Daoy (cell line): ENCODE measurements around the gene TUSC2. TPM values are rescaled to one million over a fixed set of nuclear protein-coding genes. Genes with fewer than 3 reads are reported as not detected.
"Not testable (repeated sequence)": the region's sequence is repeated elsewhere in the genome, so short reads cannot be mapped to it uniquely, and the experiment has no call there.

Experiments used
- DNase-seq: peaks from one replicate; pipeline ENCODE4 v3.0.0-alpha.2; 2015; ENCODE audit warnings: low read depth
- total RNA-seq: library from RNA; depleted of rRNA; stranded (reverse); fragments of >200 nt; shearing (Covaris generic); gene quantifications from 2 replicates; pipeline ENCODE4 v1.2.3, GENCODE V29; 2014

TUSC2 gene
- total RNA-seq, 1 experiment from 2014 or later, result 51.3 TPM

DNA sequence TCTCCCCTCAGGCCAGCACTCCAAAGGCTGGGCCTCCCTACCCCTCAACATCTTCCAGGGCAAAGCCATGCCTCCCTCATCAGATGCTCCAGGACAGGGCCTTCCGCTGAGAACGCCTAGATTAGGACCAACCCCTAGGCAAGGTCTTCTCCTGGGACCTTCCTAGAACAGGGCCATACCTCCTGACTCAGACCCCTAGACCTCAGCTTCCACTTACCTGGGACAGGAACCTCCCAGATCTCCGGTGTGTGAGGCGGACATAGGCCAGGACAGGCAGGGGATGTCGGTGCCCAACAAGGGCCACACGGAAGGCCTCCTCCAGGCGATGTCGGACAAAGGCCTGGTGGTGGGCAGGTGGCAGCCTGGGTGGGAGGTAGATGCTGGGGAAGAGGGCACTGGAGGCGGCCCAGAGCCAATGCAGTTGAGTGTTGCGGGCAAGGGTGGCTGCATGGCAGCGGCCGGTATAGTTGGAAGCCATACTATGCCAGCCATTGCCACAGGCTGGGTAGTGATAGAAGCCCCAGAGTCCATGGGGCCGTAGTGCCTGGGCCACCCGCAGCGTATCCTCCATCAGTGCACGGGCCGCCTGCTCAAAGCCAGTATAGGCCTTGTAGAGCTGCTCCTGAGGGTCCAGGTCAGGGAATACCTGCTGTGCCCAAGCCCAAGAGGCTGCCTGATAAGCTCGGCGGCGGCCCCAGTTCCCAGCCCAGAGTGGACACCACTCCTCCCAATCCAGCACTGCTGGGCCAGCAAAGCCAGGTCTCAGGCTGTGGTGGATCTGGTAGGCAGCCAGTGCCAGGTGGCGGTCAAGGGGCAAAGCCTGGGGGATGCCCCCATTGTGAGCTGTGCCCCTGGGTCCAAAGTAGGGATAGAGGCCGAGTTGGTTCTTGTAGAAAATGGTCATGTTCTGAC, 33.3 kb downstream of the TUSC2 start:
- DNase-seq, result no peak

DNA sequence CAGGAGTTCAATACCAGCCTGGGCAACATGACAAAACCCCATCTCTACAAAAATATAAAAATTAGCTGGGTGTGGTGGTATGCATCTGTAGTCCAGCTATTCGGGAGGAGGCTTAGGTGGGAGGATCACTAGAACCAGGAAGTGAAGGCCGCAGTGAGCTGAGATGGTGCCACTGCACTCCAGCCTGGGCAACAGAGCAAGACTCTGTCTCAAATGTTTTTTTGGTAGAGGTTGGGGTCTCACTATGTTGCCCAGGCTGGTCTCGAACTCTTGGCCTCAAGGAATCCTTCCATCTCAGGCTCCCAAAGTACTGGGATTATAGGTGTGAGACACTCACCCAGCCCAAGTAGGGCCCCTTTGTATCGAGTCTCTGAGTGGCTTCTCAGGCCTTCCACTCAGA, 33.9 kb downstream of the TUSC2 start:
- DNase-seq, result no peak

DNA sequence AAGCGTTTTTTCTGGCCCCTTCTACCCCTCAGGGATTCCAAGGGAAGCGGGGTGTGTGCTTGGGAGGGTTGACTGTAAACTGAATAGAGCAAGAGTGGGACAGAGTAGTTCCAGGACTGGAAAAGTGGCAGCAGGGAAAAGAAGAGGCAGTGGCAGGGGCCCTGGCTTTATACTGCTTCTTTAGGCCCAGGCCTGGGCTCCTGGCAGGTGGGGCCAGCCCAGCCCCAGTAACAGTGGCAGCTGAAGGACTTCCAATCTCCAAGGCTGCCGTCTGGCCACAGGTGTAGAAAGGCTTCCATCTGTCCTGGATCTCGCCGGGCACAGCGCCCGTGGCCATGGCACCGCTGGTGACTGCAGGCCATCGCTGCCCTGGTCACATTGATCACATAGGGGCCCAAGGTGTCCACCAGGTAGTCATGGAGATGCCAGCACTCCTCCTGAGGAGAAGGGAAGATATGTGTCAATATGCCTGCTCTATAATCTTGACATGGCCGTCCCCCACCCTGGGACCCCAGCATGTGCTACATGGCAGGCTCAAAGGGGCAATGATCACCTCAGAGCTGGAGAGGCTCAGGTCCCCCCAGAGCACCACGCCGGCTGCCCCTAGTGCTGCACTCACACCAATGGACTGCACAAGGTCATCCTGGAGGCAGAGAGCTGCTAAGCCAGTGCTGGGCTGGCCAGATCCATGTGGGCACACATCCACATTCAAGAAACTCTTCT, 34.8 kb downstream of the TUSC2 start:
- DNase-seq, result no peak

DNA sequence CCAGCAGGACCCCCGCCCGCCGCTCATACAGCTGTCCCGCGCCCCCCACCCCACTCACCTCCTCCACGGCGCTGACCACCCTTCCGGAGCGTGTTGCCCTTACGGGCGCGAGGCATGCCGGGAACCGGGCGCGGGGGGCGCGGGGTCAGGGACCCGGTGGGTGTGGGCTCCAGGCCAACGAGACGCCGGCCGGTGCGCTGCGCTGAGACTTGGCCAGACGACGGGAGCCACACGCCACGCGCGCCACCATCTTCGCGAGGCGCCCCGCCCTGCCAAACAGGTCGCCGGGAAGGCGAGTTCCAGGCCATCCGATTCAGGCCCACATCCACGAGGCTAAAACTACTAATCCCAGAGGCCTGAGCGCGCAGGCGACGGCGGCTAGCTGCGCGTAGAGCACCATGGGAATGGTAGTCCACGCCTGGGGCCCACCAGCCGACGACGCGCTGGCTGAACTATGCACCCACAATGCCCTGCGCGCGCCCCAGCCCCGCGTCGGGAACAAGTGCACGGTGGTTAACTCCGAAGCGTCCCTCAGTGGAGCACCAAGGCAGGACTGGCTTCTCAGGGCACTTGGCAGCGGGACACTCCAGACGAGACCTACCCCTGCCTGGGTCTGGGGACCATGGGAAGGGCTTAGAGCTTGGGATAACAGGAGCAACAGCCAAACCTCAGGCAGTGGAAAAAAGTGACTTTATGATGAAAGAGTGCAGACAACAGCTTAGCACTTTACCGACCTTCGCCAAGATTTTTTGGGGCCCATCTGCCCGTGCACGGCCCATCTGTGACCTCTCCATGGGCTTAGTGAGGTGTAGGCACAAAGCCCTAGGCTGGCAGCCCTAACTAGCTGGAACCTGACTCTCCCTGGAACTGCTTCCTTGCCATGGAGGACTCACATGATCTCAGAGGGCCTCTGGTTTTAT, 35.6 kb downstream of the TUSC2 start, which contains the start of gene IFRD2:
Gene IFRD2, minus strand, starts transcription at position 271 of the 920 bp plus-strand sequence. Its CDS starts 155 bp downstream, at position 116.
- peak; percentile 97 for DNase-seq

DNA sequence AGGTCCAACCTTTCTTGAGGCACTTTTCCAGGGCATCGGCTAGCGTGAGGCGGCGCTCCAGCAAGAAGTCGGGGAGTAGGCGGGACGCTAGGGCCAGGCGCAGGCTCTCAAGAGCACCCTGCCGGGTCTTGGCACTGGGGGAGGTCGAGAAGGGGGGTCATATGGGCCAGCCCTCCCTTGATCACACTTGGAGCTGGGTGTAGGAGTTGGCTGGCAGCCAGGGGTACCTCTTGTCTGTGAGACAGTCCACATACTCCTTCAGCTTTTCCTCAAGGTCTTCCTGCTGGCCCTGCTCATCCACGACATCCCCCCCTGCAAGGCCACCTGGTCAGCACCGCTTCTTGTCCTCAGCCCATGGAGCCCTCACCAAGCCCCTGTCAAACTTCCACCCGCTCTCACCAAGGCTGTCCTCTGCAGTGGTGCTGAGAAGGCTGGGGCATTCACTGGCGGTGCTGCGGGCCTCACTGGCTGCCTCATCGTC, 37.8 kb downstream of the TUSC2 start:
- no peak for DNase-seq

DNA sequence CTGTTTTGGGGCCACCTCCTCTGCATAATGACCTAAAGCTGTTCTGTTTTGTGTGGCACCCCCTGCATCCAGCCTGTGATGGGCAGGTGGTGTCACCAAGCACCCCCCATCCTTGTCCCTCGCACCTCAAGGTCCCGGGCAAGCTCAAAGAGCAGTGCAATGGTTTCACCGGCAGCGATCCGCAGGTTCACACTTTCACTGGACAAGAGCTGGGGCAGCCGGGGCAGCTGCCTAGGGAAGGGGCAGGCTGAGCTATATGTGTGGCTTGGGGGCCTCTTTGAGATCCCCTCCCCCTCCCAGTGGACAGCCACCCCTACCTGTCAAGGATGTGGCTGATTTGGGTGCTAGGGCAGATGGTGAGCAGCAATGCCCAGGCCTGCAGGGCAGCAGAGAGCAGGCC, 38.9 kb downstream of the TUSC2 start:
- DNase-seq, result no peak

DNA sequence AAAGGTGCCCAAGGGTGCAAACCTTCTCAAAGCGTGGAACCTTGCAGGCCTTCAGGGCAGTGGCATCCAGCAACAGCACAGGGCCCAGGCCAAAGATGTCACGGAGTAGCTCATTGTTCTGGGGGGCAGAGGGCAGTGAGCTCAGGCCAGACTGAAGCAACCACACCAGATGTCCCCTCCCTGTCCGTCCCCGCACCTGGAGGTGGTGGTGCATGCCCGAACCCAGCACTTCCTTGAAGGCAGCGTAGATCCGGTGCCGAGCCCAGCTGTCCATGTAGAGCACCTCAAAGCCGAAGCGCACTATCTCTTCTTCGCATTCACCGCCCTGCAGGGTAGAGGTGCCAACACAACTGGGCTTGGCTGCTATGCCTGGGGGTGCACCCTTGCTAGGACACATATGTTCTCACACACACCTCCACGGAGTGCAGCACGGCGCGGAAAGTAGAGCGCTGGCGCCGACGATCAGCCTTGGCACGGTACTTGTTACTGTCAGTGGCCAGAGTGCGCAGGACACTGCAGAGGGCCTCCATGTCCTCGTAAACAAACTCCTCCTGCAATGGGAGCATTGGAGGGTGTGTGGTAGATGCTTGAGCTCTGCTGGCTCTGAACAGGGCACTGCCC, 39.5 kb downstream of the TUSC2 start:
- DNase-seq, result no peak

DNA sequence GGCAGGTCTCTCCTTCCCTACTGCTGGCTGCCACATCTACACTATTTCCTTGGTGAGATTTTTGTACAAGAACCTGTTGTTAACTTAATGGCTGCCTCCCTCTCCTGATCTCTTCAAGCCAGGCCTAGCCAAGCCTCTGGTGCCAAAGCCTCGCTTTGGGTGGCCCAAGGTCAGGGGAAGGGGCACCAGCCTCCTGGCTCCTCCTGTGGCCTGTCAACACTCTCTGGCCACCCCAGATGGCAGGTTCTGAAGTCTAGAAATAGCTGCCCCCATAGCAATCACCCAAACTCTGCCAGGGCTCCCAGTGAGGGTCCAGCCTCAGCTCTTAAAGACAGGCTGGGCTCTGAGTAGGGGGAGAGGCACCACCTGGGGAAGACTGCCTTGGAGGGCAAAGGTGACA, 40.8 kb downstream of the TUSC2 start:
- no peak for DNase-seq

DNA sequence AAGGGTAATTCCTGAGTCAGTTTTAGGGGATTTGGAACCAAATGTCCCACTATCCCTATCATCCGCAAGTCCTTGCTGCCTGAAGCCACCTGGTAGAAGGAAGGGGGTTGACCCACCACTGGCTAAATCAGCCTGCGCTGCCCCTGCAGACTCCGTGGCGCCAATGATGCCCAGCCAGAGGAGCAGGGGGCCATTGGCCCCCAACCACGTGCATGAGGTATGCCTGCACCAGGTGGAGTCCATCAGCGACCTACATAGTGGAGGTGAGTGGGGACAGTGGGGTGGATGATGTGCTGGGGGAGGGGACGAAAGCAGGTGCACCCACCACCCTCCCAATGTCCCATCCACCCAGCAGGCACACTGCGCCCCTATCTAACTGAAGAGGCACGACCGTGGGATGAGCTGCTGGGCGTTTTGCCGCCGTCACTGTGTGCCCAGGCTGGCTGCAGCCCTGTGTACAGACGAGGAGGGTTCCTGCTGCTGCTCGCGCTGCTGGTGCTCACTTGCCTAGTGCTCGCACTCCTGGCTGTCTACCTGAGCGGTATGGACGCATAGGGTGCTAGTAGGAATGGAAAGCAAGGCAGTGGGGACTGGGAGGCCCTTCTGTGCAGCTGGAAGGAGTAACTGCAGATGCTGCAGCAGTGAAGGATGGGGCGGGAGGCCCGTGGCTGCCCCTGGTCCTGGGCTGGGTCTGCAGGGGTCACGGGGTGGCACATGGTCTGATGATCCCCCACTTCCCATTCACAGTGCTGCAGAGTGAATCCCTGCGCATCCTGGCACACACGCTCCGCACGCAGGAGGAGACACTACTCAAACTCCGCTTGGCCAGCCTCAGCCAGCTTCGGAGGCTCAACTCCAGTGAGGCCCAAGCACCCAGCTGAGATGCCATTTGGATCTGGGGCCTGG, 41.4 kb downstream of the TUSC2 start:
- no peak for DNase-seq

DNA sequence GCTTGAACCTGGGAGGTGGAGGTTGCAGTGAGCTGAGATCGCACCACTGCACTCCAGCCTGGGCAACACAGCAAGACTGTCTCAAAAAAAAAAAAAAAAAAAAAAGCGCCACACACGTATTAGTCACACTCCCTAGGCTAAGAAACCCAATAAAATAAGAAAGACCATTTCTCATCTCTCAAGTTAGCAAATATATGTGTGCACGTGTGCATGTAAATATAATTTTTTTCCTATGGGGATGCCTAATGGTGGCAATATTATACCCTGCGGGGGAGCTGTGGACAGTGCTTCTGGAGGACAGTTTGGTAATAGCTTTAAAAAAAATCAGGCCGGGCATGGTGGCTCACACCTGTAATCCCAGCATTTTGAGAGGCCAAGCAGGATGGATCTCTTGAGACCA, 43.9 kb downstream of the TUSC2 start:
- DNase-seq, result not testable (repeated sequence)

DNA sequence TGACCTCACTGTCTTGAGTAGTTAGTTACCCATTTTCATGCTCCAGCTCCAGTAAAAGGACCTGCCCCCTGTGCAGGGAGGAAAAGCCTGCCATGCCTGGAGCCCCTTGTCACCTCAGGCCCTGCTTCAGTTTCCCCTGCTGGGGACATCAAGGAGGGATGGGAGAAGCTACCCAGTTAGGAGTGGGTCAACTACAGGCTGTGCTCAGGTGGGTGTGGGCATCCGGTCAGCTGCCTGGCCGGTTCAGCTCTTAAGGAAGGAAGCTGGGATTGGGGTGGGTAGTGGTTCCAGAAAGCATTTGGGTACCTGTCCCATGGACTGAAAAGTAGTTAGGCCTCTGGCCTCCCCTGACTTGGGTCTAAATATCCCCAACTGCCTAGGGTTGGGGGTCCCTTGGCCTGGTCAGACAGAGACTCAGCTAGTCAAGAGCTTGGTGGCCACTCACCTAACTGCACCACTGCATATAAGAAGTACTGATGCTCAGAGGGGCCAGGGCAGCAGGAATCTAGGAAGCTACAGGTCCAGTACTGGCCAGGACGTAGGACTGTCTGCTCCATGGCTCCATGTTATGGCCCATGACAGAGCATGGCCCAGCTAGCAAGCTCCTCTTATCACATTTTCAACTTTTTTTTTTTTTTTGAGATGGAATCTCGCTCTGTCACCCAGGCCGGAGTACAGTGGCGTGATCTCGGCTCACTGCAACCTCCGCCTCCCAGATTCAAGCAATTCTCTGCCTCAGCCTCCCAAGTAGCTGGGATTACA, 48.6 kb downstream of the TUSC2 start:
- DNase-seq, result no peak

DNA sequence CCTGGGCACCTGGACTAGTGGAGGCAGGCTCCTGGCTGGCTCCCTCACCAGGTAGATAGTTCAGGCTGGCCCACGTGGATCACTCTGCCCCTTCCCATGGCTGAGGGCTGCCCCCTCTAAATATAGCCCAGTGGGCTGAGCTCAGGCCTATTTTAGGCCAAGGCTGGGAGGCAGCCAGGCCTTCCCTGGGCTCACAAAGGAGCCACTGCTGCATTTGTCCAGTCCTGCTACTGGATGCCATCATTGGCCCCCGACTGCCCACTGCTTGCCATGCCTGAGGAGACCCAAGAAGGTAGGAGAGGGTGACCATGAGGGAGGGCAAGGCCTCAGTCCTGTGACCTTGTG, 49.2 kb downstream of the TUSC2 start, which contains the start of gene LSMEM2:
Gene LSMEM2, plus strand, starts transcription at position 208 of the 345 bp plus-strand sequence. Its CDS starts 27 bp downstream, at position 235.
- DNase-seq, result no peak

DNA sequence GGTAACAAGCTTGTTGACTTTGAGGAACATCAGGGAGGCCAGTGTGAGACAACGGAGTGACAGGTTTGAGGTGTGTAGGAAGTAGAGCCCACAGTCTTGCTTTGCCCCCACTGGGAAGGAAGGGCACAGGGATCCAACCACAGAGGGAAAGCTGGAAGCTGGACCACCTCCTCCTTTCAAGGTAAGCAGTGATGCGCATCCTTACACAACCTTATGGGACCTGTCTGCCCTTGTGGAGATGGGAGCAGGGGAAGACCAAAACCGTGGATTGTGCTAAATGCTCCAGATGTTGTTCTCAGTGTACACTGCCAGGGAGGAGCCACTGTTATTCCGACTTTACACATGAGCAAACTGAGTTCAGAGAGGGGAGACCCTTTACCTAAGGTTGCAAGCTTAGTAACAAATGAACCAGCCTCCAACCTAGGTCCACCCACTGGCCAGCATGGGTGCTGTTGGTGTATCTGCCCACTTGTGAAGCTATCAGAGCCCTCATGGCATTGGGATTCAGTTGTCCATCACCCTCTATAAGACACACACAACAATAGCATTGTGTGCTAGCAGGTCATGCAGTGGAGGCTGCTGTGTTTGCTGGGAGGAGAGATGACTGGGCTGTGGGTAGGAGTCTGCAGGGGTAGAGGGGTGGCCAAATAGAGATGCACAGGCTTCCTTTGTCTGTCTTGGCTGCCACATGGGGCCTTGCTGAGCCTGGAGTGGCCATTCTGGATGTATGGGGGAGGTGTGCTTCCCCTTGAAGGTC, 49.7 kb downstream of the TUSC2 start:
- no peak for DNase-seq

DNA sequence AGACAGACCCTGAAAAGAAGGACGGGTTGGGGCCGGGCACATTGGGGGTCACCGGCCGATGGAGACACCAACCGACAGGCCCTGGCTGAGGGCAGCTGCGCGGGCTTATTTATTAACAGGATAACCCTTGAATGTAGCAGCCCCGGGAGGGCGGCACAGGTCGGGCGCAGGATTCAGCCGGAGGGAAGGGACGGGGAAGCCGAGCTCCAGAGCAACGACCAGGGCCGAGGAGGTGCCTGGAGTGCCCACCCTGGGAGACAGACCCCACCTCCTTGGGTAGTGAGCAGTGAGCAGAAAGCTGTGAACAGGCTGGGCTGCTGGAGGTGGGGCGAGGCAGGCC, 51.3 kb downstream of the TUSC2 start:
- no peak for DNase-seq

DNA sequence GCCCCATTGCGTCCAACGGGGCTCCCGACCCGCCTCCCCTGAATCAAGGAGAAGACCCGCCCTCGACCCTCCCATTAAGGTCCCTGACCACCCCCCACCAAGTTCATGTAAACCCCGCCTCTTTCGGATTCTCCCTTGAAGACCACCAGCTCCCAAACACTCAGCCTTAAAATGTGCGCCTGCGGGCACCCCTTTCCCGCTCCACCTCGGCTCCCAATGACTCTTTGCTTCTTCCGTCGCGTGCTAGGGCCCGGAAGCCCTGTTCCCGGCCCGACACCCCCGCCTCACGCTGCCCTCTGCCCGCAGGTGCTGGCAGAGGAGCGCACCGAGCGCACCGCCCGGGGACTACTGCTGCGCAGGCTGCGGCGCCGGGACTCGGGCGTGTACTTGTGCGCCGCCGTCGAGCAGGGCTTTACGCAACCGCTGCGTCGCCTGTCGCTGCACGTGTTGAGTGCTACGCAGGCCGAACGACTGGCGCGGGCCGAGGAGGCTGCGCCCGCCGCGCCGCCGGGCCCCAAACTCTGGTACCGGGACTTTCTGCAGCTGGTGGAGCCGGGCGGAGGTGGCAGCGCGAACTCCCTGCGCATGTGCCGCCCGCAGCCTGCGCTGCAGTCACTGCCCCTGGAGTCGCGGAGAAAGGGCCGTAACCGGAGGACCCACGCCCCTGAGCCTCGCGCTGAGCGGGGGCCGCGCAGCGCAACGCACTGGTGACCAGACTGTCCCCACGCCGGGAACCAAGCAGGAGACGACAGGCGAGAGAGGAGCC, 51.8 kb downstream of the TUSC2 start:
- no peak for DNase-seq

DNA sequence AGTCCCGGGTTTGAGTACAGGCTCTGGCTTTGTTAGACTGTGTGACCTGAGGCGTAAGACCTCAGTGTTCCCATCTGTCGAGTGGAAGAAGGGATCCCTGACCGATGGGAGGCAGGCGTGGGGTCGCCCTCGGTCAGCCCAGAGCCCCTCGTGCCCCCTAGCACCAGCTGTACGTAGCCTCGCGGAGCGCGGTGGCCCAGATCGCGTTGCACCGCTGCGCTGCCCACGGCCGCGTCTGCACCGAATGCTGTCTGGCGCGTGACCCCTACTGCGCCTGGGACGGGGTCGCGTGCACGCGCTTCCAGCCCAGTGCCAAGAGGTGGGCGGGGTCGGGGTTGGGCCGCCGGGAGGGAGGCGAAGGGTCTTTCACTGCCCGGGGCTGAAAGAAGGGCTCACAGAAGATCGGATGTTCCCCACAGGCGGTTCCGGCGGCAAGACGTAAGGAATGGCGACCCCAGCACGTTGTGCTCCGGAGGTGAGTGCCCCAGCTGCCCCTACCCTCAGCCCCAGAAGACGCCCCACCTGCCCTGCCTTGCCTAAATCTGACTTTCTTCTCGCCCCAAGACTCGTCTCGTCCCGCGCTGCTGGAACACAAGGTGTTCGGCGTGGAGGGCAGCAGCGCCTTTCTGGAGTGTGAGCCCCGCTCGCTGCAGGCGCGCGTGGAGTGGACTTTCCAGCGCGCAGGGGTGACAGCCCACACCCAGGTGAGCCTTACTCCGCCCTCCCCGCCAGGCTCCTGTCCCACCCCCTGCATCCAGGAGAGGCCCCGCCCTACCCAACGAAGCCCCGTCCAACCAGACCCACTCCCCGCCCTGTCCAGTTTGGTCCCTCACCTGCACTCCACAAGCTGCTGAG, 52.7 kb downstream of the TUSC2 start:
- no peak for DNase-seq
